ENCODE measurements around the gene RFX3.
"Not testable (repeated sequence)": the region's sequence is repeated elsewhere in the genome, so short reads cannot be mapped to it uniquely, and the experiment has no call there.

RFX3 gene

GRCh38 chr9:3321186-3321585, 204.6 kb downstream of the RFX3 start:
- Histone ChIP-seq H3K4me3 (ENCODE audit: low read depth, low read length) (no peak overlapping the region), H3K4me1 (ENCODE audit: control insufficient read depth, insufficient read depth, low read length) (peaks cover 2% of the 10 kb centered on the region; the same call in 1 of the 2 replicates), H3K27ac (ENCODE audit: extremely low read depth, low read depth, low read length) (no peak overlapping the region), H3K9me3 (ENCODE audit: control insufficient read depth, insufficient read depth, low read depth, low read length) (no peaks in the 10 kb centered on the region), H3K36me3 (ENCODE audit: control insufficient read depth in 2 of 2, insufficient read depth in 1 of 2, low read length in 2 of 2) (no peaks in the 10 kb centered on the region)
- POLR2A ChIA-PET: no interaction called here
- TF ChIP-seq ZBTB48 (tag by site-specific recombination; IDR thresholded peaks at IDR 0.05) (no peak), ZNF311 (tag by site-specific recombination; IDR thresholded peaks at IDR 0.05; ENCODE audit: borderline replicate concordance) (no peak), SCRT2 (tag by site-specific recombination; IDR thresholded peaks at IDR 0.05) (no peak), ZNF398 (tag by site-specific recombination; IDR thresholded peaks at IDR 0.05) (no peak), ZNF677 (tag by site-specific recombination; IDR thresholded peaks at IDR 0.05) (no peak), PBX3 (CRISPR knock-in tag; IDR thresholded peaks at IDR 0.05) (no peak), ZNF558 (tag by site-specific recombination; IDR thresholded peaks at IDR 0.05) (no peak), ZNF785 (tag by site-specific recombination; IDR thresholded peaks at IDR 0.05) (no peak), ZNF114 (tag by site-specific recombination; IDR thresholded peaks at IDR 0.05) (no peak), ZNF157 (tag by site-specific recombination; IDR thresholded peaks at IDR 0.05) (no peak), ZBTB7A (tag by site-specific recombination; IDR thresholded peaks at IDR 0.05; ENCODE audit: low read depth) (no peak), ZBTB21 (tag by site-specific recombination; IDR thresholded peaks at IDR 0.05) (no peak), PRDM6 (tag by site-specific recombination; IDR thresholded peaks at IDR 0.05) (no peak), ZNF837 (tag by site-specific recombination; IDR thresholded peaks at IDR 0.05) (no peak), ZBTB10 (tag by site-specific recombination; IDR thresholded peaks at IDR 0.05) (no peak), FEZF1 (tag by site-specific recombination; IDR thresholded peaks at IDR 0.05) (no peak), ZNF133 (tag by site-specific recombination; IDR thresholded peaks at IDR 0.05) (no peak), ZNF639 (tag by site-specific recombination; IDR thresholded peaks at IDR 0.05) (no peak), ZNF548 (tag by site-specific recombination; IDR thresholded peaks at IDR 0.05) (no peak), ZNF776 (tag by site-specific recombination; IDR thresholded peaks at IDR 0.05; ENCODE audit: borderline replicate concordance) (no peak)
- CTCF ChIA-PET: interaction anchor here (0.6 to 0.7 kb wide), 2 partner anchors 224 to 895 kb away, joined by 3 read pairs; no protein-coding TSS in a partner anchor

GRCh38 chr9:3312595-3312994, 213.2 kb downstream of the RFX3 start:
- POLR2A ChIA-PET: interaction anchor here (0.7 kb wide), 1 partner anchor 295 kb away, joined by 3 read pairs; no protein-coding TSS in a partner anchor
- H3K9me3 ChIP-seq (ENCODE audit: control insufficient read depth, insufficient read depth, low read depth, low read length); H3K4me3 ChIP-seq (ENCODE audit: low read depth, low read length); CTCF ChIA-PET; H3K27ac ChIP-seq (ENCODE audit: extremely low read depth, low read depth, low read length); H3K4me1 ChIP-seq (ENCODE audit: control insufficient read depth, insufficient read depth, low read length); H3K36me3 ChIP-seq (ENCODE audit: control insufficient read depth in 2 of 2, insufficient read depth in 1 of 2, low read length in 2 of 2): not testable (repeated sequence)
